HG02885 (cell line): ENCODE measurements around the gene GSTA2.
"Not testable (repeated sequence)": the region's sequence is repeated elsewhere in the genome, so short reads cannot be mapped to it uniquely, and the experiment has no call there.

Experiments
- ATAC-seq: cut with Tn5 transposase; IDR thresholded peaks from one replicate; pipeline ENCODE4 v1.9.1; 2021; ENCODE audit warnings: mild to moderate bottlenecking; ENCODE audit not compliant: unreplicated experiment, poor library complexity

Gene GSTA2

GRCh38 chr6:52727908-52728307 is 35.4 kb downstream of the GSTA2 start:
- ATAC-seq = no peak

GRCh38 chr6:52726741-52727535 is 36.3 kb downstream of the GSTA2 start:
- no peak for ATAC-seq

- ATAC-seq = no peak
Observed at GRCh38 chr6:52726193-52726542, 37.1 kb downstream of the GSTA2 start.

GRCh38 chr6:52725535-52726192 is 37.6 kb downstream of the GSTA2 start:
- ATAC-seq = no peak

GRCh38 chr6:52725143-52725534 is 38.1 kb downstream of the GSTA2 start:
- no peak for ATAC-seq

- peak; percentile 100 for ATAC-seq
Observed at GRCh38 chr6:52724406-52725121, 38.7 kb downstream of the GSTA2 start.

- ATAC-seq = no peak
Observed at GRCh38 chr6:52724042-52724405, 39.3 kb downstream of the GSTA2 start.

- no peak for ATAC-seq
Observed at GRCh38 chr6:52720321-52720720, 43.0 kb downstream of the GSTA2 start.

GRCh38 chr6:52718550-52718949 is 44.7 kb downstream of the GSTA2 start:
- ATAC-seq = no peak

- not testable (repeated sequence) for ATAC-seq
Observed at GRCh38 chr6:52714761-52715160, 48.5 kb downstream of the GSTA2 start.

- no peak for ATAC-seq
Observed at GRCh38 chr6:52712136-52712535, 51.1 kb downstream of the GSTA2 start.

- ATAC-seq = no peak
Observed at GRCh38 chr6:52707963-52708680, 55.2 kb downstream of the GSTA2 start.

- ATAC-seq = no peak
Observed at GRCh38 chr6:52706001-52706400, 57.3 kb downstream of the GSTA2 start.

- ATAC-seq = not testable (repeated sequence)
Observed at GRCh38 chr6:52704781-52705502, 58.3 kb downstream of the GSTA2 start.

GRCh38 chr6:52704060-52704459 is 59.2 kb downstream of the GSTA2 start:
- no peak for ATAC-seq
